Subcutaneous preadipocyte (primary cell): ENCODE results near the gene UBE2D3. TPM values are rescaled to one million over a fixed set of nuclear protein-coding genes. Genes with fewer than 3 reads are reported as not detected.

Experiments
- small RNA-seq: library from RNA; depleted of rRNA; stranded (forward); fragments of <200 nt; gene quantifications from one replicate; pipeline ENCODE3, GENCODE V24; 2012
- total RNA-seq: library from RNA; depleted of rRNA; stranded (reverse); fragments of >200 nt; gene quantifications from 2 replicates; pipeline ENCODE4 v1.2.3, GENCODE V29; 2012

The UBE2D3 gene
- total RNA-seq, result 358 and 389 TPM in 2 replicates

GRCh38 chr4:102826890-102827673, at the start of gene UBE2D3:
Gene UBE2D3 (minus strand): TSS chr4:102827551. CDS start chr4:102826508, 1,043 bp downstream.

GRCh38 chr4:102868781-102869568, 41.6 kb upstream of the UBE2D3 start, which contains the start of gene CISD2:
Gene CISD2 (plus strand): TSS chr4:102868992. CDS start chr4:102869085, 93 bp downstream.

GRCh38 chr4:102760645-102761295, 66.6 kb downstream of the UBE2D3 start, which contains the start of gene MANBA:
Gene MANBA (minus strand): TSS chr4:102760968. CDS start chr4:102760894, 74 bp downstream.

Small RNAs within 50 kb of the gene (small RNA-seq; reads per million reads assigned to genes)
- gene RNU7-151P, result not detected

Other genes starting within 250 kb of the UBE2D3 start
- 19.9 and 24.3 TPM in 2 replicates for gene MANBA, start 66.6 kb downstream of the UBE2D3 start, total RNA-seq
- 20.2 and 25.2 TPM in 2 replicates for gene CISD2, start 41.4 kb upstream of the UBE2D3 start, total RNA-seq
- gene SLC9B1, start 192.2 kb upstream of the UBE2D3 start, total RNA-seq, result 0.59 and 0.73 TPM in 2 replicates
- 27.6 and 28.7 TPM in 2 replicates for gene SLC9B2, start 249.2 kb upstream of the UBE2D3 start, total RNA-seq